Kidney epithelial cell (primary cell): Measurements from ENCODE around the gene HSPG2. TPM values are rescaled to one million over a fixed set of nuclear protein-coding genes. Genes with fewer than 3 reads are reported as not detected.
"Not testable (repeated sequence)": the region's sequence is repeated elsewhere in the genome, so short reads cannot be mapped to it uniquely, and the experiment has no call there.

ENCODE experiments used
- DNase-seq: peaks from one replicate; pipeline ENCODE4 v3.0.0-alpha.2; 2010; ENCODE audit warnings: low read depth
- H3K27me3 ChIP-seq: 2 replicates; pipeline ENCODE4 v1.6.0; 2011; ENCODE audit warnings: low read length; ENCODE audit not compliant: control insufficient read depth, insufficient read depth
- H3K36me3 ChIP-seq: 2 replicates; pipeline ENCODE4 v1.5.1; 2011; ENCODE audit warnings: low read length; ENCODE audit not compliant: control insufficient read depth, insufficient read depth
- H3K4me3 ChIP-seq: 2 replicates; pipeline ENCODE4 v1.5.1; 2011; ENCODE audit warnings: low read depth, mild to moderate bottlenecking, control low read depth, low read length
- CTCF ChIP-seq: IDR thresholded peaks from 2 replicates; pipeline ENCODE4 v1.5.1; 2011; ENCODE audit warnings: mild to moderate bottlenecking, moderate library complexity, low read length, control low read depth, inconsistent platforms; ENCODE audit not compliant: insufficient read depth, poor library complexity, severe bottlenecking
- total RNA-seq: library from RNA; depleted of rRNA; stranded (reverse); fragments of >200 nt; gene quantifications from 2 replicates; pipeline ENCODE4 v1.2.3, GENCODE V29; 2015

The HSPG2 gene
- total RNA-seq, 1 donor from 2014 or later, result 122 TPM

GRCh38 chr1:21925334-21925940, 11.7 kb downstream of the HSPG2 start:
- peaks cover 4% of the 10 kb centered on the region for H3K36me3 ChIP-seq
- TF ChIP-seq CTCF, result no peak
- H3K27me3 ChIP-seq, result no peaks in the 10 kb centered on the region
- H3K4me3 ChIP-seq, result no peak overlapping the region
- no peak for DNase-seq

- Histone ChIP-seq H3K36me3 (peaks cover 4% of the 10 kb centered on the region), H3K27me3 (no peaks in the 10 kb centered on the region), H3K4me3 (no peak overlapping the region)
- no peak for TF ChIP-seq CTCF
- no peak for DNase-seq
Observed at GRCh38 chr1:21924503-21925005, 12.6 kb downstream of the HSPG2 start.

GRCh38 chr1:21922090-21923013, 14.8 kb downstream of the HSPG2 start:
- no peak for DNase-seq
- no peak for TF ChIP-seq CTCF
- H3K36me3 ChIP-seq, result peaks cover 2% of the 10 kb centered on the region
- H3K4me3 ChIP-seq, result no peak overlapping the region
- H3K27me3 ChIP-seq, result no peaks in the 10 kb centered on the region

- no peak for TF ChIP-seq CTCF
- DNase-seq, result peak; percentile 89
Observed at GRCh38 chr1:21921100-21921875, 15.8 kb downstream of the HSPG2 start.

GRCh38 chr1:21919520-21919919, 17.6 kb downstream of the HSPG2 start:
- no peak for DNase-seq
- Histone ChIP-seq H3K4me3 (no peak overlapping the region), H3K36me3 (no peaks in the 10 kb centered on the region), H3K27me3 (no peaks in the 10 kb centered on the region)
- TF ChIP-seq CTCF, result no peak

More at GRCh38 chr1:21921100-21921875, 15.8 kb downstream of the HSPG2 start:
- H3K27me3 ChIP-seq, result no peaks in the 10 kb centered on the region
- peaks cover 2% of the 10 kb centered on the region for H3K36me3 ChIP-seq
- no peak overlapping the region for H3K4me3 ChIP-seq

GRCh38 chr1:21917239-21917631, 19.9 kb downstream of the HSPG2 start:
- H3K27me3 ChIP-seq, H3K36me3 ChIP-seq, H3K4me3 ChIP-seq, DNase-seq: not testable (repeated sequence)
